ENCODE data around the gene FABP6.

GRCh38 chr5:160260881-160261815 lies 31.8 kb downstream of the FABP6 start:
- TF ChIP-seq MYNN (tag by site-specific recombination; IDR thresholded peaks at IDR 0.05; ENCODE audit: borderline replicate concordance) (no peak), ZBTB26 (tag by site-specific recombination; optimal IDR thresholded peaks at IDR 0.05) (no peak), CTCF (tag by site-specific recombination; IDR thresholded peaks at IDR 0.05) (no peak), ZFP41 (tag by site-specific recombination; IDR thresholded peaks at IDR 0.05; ENCODE audit: borderline replicate concordance) (no peak), ZNF362 (tag by site-specific recombination; IDR thresholded peaks at IDR 0.05) (no peak), YY1 (tag by site-specific recombination; IDR thresholded peaks at IDR 0.05) (no peak), ZNF785 (tag by site-specific recombination; IDR thresholded peaks at IDR 0.05) (no peak), ZNF239 (tag by site-specific recombination; IDR thresholded peaks at IDR 0.05) (no peak), ZNF146 (tag by site-specific recombination; IDR thresholded peaks at IDR 0.05) (no peak), RBAK (tag by site-specific recombination; IDR thresholded peaks at IDR 0.05) (no peak)
